Stimulated activated CD4-positive, alpha-beta T cell treated with anti-CD3 and anti-CD28 coated beads, Interleukin-1b, Interleukin-23, amount 100 ng/mL, for 1 hour (primary cell): Measurements from ENCODE around the gene RRP8.

Experiments used
- DNase-seq, 2 donors: peaks; one replicate each; pipeline ENCODE4 v3.0.0-alpha.2; 2020; ENCODE audit warnings: low read depth in 2 of 2

RRP8 gene

DNA sequence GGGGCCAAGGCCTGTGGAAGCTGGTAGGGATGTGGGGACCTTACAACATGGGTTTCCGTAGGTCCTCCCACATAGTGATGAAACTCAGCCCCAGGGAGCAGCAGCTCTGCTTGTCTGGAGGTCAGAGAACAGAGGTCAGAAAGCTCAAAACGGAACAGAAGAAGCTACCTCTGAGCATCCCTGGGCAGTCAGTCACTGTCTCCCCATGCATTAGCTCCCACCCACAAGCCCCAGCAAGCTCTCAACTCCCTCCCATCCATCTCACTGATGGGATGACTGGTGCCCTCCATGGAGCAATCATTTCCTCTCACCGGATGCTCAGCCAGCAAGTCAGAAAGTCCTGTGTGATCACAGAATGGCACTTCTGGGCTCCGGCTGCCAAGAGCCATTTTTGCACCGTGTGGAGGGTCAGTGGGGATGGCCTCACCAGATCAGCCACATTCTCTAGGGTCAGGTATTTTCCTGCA is 13.9 kb upstream of the RRP8 start:
- no peak for DNase-seq

DNA sequence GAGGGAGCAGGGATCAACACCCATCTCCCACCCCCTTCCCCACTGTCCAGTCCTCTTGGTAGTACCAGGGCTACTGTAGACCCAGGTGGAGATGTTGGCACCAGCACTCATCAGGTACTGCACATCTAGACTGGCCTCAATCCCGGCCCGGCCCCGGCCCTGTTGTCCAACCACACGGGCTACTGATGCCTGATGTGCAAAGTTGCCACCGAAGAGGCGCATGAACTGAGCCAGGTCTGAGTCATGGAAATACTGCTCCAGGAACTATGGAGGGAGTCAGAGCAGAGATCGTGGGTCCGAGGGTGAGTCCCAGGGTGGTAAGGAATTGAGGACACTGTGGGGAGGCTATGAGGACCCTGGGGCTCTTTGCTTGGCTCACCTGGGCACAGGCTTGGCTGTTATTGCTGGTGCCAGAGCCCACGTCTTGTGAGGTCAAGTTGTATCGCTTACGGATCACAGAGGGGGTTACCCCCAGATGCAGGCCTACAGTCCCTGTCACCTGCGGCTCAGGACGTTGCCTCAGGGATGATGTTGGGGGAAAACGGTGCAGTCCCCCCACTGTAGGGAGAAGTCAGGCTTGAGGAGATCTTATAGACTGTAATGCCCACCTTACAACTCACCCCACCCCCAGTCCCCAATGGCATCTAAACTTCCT is 13.3 kb upstream of the RRP8 start:
- no peak for DNase-seq

DNA sequence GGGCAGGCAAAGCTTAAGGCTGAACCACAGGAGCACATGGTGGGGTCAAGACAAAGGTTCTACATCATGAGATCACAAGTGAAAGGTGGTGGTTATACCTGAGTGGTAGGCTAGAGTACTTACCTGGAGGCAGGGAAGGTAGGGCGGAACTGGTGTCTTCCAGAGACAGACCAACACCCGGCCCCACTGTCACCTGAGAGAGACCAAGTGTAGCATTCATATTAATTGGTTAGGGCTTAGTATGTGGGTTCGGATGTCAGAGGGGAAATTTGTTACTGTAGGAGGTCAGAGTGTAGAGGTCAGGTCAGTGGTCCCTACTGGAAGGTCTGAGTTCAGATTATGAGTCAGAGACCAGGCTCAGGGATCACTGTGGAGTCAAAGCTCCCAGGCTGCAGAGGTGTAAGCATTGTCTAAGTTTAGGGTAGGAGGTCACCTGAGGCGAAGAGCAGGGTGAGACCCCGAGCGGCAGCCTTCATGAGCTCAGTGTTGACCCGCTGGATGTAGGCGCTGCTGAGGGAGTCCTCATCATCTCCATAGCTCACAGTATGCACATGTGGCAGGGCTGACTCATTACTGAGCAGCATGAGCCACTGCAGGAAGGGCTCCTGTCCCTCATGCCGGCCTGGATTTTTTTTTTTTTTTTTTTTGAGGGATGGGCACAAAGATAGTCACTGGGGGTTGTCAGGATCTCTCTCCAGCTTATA is 12.6 kb upstream of the RRP8 start:
- DNase-seq, result no peak

DNA sequence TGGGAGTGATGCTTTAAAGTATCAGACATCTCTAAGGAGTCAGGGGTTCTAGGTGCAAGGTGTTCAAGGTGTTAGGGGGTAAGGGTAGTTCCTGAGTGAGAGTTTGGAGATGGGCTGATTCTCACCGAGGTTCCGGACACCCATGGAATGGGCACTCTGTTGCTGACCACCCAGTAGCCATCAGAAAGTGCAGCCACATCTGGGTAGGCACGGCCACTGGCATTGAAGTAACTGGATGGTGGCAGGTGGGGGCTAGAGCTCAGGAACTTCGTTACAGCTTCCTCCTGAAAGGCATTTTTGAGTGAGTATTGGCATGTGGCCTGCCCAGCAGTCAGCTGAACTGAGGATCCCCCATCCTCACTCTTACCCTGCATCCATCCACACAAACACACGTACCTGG is 11.6 kb upstream of the RRP8 start:
- DNase-seq, result no peak

DNA sequence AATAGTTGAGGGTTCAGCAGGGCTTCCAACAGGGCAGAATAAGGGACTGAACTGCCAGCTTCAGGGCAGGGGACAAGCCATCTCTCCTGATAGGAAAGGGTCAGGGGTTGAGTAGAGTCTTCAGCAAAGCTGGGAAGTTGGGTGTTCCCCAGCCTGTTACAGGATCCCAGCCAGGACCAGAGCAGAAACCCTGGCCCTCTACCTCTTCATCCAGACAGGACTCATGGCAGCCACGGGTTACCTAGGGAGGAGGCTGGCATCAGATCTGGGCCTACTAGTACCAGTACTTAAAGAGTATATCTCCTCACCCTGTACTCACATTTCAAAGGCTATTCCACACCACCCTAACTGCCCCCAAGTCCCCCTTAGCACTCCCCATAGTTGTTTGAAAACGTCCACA is 11.0 kb upstream of the RRP8 start:
- DNase-seq, result no peak

DNA sequence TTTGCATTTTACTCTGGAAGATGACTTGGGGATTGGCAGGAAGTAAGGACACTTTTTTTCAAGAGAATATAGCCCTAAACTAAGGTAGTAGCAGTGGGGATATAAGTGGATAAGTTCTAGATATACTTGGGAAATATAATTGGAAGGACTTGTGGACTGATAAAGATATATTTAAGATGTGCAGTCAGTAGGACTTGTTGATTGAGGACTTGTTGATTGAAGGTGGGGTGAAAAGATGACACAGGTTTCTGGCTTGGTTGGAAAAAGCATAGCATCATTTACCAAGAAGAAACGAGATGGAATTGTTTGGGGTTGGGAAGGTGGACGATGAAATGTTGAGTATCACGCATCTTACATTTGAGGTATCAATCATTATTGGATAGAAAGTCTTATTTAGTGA is 10.1 kb upstream of the RRP8 start:
- no peak for DNase-seq

DNA sequence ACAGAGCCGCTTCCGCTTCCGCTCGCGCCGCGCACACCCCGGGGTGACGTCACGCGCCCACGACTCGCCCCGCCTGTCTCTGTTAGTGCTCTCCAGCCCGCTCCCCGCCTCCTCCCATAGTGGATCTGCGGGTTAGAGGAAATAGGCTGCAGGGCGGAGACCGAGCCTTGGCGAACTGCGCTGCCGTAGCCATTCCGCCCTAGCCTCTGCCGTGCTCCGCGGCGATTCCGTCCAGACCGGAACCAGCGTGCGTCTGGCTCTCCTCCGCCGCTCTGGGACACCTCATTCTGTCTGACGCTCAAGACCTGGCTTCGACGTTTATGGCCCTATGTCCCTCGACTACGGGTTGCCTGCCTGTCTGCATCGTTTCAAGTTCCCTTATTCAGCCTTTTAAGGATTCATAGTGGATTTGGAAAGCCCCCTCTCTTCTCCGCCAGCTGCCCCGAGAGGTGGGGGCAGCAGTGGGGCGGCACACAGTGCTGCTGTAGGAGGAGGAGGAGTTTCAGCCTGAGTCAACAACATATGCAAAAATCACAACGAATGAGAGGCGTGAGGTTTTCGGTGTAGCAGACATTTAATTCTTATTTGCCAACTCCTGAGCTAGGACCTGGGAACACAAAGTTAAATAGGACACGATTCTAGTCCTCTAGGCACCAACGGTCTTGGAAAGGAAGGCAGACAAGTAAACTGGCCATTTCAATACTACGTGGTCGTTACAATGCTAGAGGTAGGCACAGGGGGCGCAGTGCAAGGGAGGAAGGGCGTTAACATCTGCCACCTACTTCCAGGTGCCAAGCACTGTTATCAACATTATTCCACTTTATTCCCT is 9.0 kb upstream of the RRP8 start, which contains the start of gene TAF10:
Gene TAF10, minus strand, starts transcription at position 4 of the 829 bp plus-strand sequence. CDS start 27 bp downstream, outside the sequence.
- peak; percentile 83 to 92 for DNase-seq

DNA sequence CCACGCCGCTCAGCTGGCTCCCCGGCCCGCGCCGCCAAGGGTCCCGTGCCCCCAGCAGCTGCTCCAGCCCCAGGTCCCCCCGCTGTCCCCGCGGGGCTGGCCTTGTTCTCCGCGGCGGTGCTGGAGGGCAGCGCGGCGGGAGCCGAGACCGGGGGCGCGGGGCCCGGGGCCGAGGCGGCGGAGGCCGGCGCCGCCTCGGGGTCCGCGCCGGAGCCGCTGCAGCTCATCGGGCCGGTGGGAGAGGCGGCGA is 8.5 kb upstream of the RRP8 start:
- no peak for DNase-seq

DNA sequence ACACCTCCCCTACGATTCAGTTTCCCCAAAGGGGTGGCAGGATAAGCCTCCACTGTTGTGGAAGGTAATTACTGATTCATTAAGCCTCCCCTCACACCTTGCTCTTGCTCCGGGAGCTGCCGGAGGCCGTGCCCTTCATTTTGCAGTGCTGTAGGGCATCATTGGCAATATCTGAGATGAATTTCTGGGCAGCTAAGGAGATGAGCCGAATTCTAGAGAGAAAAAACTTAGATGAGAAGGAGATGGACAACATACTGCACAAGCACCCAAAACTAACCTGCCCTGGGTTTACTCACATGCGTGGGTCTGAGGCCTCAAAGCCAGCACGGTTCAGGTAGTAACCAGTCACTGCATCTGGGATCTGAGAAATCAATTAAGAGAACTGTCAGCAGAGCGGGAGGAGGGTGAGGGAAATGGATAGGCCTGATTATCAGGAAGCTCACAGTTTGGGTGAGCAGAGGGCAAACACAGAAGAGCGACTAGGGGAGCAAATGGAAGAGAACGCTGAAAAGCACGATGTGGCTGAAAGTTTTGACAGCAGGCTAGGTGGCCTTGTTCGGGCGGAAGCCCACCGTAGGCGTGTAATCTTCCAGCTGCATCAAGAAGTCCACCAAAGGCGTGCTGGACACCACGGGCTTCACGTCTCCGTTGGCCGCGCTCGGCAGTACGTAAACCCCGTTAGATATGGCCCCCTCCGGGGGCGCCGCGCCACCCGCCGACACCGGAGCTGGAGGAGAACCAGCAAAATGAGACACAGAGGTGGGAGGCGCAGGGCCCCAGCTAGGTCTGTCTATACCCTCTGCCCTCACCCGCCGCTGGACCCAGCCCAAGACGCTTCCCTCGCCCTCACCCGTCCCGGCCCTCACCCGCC is 7.9 kb upstream of the RRP8 start:
- DNase-seq, result no peak

DNA sequence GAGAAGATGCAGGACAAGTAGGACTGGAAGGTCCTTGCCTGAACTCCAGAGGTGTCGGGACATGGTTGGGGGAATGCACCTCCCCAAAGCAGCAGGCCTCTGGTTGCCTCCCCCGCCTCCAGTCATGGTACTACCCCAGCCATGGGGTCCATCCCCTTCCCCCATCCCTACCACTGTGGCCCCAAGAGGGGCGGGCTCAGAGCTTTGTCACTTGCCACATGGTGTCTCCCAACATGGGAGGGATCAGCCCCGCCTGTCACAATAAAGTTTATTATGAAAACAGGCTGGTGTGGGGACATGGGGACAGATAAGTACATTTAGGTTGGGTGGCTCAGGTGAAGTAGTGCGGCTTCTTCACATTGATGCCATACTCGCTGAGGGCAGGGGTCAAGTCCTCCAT is 7.2 kb upstream of the RRP8 start:
- no peak for DNase-seq

DNA sequence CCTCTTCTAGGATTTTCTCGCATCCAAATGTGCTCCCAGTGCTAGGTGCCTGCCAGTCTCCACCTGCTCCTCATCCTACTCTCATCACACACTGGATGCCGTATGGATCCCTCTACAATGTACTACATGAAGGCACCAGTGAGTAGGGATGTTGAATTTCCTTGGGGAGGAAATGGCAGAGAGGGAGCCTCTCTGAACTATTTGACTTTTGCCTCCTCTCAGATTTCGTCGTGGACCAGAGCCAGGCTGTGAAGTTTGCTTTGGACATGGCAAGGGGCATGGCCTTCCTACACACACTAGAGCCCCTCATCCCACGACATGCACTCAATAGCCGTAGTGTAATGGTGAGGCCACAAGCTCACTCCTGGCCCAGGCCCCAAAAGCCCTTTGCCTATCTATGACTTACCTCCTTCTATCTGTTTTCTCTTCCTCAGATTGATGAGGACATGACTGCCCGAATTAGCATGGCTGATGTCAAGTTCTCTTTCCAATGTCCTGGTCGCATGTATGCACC is 6.1 kb upstream of the RRP8 start:
- no peak for DNase-seq

DNA sequence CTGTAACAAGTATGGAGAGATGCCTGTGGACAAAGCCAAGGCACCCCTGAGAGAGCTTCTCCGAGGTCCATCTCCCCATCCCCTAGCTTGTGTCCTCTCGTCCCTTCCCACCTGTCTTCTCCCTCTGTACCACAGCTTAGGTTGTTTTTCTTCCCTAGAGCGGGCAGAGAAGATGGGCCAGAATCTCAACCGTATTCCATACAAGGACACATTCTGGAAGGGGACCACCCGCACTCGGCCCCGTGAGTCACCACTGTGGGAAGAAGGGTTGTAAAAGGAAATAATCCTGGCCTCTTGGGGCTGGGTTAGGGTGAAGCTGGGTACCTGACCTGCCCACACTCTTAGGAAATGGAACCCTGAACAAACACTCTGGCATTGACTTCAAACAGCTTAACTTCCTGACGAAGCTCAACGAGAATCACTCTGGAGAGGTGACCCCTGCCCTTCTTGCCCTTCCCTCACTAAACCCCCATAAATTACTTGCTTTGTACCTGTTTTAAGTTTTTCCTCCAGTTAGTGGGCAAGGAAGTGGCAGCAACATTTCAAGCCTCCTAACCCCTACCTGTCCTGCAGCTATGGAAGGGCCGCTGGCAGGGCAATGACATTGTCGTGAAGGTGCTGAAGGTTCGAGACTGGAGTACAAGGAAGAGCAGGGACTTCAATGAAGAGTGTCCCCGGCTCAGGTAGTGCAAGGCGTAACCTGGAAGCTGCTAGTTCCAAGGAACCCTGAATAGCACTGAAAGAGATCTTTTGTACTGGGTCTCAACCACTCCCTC is 5.5 kb upstream of the RRP8 start:
- no peak for DNase-seq

DNA sequence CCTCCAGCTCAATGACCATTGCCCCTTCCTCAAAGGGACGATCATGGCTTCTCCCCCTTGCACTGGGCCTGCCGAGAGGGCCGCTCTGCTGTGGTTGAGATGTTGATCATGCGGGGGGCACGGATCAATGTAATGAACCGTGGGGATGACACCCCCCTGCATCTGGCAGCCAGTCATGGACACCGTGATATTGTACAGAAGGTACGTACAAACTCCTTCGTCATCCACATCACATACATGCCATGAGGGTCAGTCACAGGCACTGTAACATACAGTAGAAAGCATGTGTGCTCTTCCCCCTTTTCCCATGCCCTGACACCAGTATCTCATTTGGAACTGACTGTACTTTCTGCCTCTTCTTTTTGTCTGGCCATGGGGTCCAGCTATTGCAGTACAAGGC is 4.6 kb upstream of the RRP8 start:
- no peak for DNase-seq

DNA sequence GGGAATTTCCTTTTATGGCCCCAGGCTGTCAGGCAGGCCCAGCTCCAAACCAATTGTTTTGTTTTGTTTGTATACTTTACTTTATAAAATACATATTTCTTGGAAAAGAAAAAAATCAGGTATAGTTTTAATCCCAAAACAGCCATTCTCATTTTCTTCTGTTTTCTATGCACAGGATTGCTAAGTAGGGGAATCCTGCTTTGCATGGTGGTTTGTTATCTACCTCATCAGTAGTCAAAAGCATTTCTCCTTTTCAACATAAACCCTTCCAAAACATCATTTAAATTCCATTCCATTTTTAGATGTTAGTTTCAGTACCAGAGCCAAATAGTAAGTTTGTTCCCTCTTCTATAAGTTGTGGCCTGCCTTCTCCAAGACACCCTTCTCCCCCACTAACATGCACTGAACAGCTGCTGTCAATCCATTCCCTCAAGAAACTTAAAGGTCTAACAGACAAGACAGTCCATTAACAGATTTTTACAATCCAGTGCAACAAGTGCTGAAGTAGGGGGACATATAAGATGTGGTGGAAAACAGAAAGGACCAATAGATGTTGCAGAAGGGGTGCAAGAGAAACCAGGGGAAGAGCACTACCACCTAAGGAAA is 3.9 kb upstream of the RRP8 start:
- no peak for DNase-seq

DNA sequence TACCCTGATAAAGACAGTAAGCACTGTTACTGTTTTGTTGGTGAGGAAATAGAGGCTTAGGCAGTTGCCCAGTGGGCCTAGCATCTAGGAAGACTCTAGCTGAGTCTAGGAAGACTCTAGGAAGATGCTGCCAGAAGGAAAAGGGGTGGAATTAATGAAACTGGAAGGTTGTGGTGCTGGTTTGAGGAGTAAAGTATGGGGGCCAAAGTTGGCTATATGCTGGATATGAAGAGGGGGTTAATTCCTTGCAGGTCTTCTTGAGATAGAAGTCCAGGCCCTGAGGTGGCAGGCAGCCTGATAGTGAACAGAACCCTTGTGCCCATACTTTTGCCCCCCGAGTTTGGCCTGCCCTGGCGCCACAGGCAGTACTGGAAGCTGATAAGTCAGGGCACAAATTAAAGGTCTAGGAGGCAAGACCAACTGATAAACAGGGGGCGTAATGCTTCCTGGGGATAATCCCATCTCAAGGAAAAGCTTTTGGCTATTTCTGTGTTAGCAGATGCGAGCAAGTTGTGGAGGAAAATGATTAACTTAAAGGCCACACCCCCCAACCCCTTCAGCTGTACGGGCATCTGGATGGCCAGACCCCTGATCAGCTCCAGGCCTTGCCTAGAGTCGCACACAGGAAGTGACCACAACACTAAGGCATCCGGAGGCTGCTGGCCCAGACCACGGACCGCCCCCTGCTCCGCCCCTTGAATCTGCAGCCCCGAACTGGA is 3.2 kb upstream of the RRP8 start:
- DNase-seq, result no peak

DNA sequence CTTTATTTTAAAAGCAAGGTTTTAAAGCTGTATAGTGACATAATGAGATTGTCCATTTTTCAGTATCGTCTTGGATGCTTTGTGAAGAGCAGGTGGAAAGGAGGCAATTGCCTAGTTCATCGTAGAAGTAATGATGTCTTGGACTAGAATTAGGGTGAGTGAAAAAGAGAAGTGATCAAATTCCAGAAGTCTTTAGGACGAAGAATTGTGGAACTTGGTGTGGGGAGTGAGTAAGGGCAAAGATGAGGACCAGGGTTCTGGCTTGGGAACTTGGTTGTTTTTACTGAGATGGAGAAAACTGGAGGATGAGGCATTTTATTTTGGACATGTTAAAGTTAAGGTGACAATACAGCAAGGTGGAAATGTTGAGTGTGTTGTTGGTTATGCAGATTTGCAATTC is 1.4 kb upstream of the RRP8 start:
- no peak for DNase-seq

DNA sequence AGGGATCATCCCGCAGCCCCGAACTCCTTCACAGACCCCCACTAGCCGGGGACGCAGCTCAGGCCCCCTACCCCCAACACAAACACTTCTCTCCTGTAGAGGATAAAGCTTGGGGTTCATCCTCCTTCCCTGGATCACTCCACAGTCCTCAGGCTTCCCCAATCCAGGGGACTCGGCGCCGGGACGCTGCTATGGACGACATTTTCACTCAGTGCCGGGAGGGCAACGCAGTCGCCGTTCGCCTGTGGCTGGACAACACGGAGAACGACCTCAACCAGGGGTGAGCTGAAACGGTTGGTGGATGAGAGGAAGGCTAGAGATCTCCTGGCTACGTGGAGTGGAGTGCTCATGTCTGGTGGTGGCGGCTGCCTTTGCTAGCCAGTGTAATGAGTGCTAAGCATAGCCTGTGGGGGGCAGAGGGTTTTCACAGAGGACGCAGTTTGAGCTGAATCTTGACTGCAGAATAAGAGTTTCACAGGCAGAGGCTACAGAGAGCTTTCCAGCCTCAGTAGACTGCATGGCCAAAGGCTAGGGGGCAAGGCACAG is 738 bp upstream of the RRP8 start:
- DNase-seq, result peak in 1 of 2 donors; percentile 36

DNA sequence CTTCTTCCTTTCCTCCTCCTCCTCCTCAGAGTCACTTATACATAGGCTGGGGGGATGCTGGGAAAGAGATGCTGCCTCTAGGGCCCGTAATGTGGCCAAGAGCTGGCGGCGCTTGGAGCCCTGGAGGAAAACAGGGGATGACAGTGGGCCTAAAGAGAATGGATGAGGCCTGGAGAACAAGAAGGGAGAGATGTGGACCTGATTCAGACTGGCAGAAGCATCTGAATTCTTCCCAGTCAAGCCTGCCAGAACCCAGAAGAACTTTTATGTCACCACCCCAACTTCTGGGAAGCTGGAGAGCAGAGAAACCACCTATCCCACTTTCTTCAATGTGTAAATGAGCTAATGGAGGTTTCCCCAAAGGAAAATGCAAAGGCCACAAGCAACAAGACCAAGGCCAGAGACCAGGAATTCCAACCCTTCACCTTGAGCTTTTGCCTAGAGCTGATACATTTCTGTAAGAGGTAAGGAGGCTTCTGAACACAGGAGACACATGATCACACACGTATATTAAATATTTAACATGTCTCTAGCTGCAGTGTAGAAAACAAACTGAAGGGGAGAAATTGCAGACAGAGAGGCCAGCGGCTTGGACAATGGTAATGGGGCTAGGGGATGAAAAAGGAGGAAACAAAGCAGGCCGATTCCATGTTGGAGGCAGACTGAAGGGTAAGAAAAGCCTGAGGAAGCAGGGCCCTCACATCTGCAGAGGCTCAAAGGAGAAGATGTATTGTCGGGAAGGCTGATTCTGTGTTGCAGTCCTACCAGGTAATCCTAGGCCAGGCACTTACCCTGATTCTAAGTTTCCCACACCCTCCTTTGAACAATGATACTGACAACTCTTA is 1.1 kb downstream of the RRP8 start:
- DNase-seq, result no peak

DNA sequence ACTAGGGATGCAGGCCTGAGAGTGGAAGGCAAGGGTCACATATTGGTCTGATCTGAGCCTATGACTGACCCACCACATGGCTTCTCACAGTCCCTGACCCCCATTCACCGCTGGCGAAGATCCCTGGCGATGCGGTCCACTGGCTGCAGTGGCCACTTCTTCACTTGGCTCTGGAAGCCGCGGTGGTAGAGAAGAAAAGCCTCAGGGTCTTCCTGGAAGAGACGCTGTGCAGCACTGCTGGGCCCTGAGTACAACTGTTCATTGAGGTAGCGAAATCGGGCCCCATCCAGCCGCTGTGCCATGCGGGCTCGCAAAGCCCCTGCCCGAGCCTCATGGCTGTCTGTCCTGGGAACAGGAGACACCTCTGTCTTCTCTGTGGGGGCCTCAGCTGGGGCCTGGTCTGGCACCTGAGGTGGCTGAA is 2.4 kb downstream of the RRP8 start:
- no peak for DNase-seq
